Nephron progenitor cell (in vitro differentiated cells): ENCODE data around the gene LTO1.

ENCODE experiments used
- DNase-seq: peaks from one replicate; pipeline ENCODE4 v3.0.0; 2021
- H3K27ac Mint-ChIP-seq: 2 replicates; pipeline ENCODE4 v1.8.0; 2021; ENCODE audit warnings: mild to moderate bottlenecking, moderate library complexity, mixed read lengths
- H3K27me3 Mint-ChIP-seq: 2 replicates; pipeline ENCODE4 v1.8.0; 2021; ENCODE audit warnings: mild to moderate bottlenecking, low read depth, mixed read lengths; ENCODE audit not compliant: poor library complexity
- H3K36me3 Mint-ChIP-seq: 2 replicates; pipeline ENCODE4 v1.8.0; 2021; ENCODE audit warnings: low read depth, mixed read lengths
- H3K4me1 Mint-ChIP-seq: 2 replicates; pipeline ENCODE4 v1.8.0; 2021; ENCODE audit warnings: mixed read lengths
- H3K4me3 Mint-ChIP-seq: 2 replicates; pipeline ENCODE4 v1.8.0; 2021; ENCODE audit warnings: mild to moderate bottlenecking, moderate library complexity, mixed read lengths
- H3K9me3 Mint-ChIP-seq: 2 replicates; pipeline ENCODE4 v1.8.0; 2021; ENCODE audit warnings: mild to moderate bottlenecking, moderate library complexity, mixed read lengths
- TF ChIP-seq, protein P1 (sequence below): fragments of 200-600 bp; sonication (generic); IDR thresholded peaks from 2 replicates; pipeline ENCODE4 v1.5.0; 2021; ENCODE audit warnings: antibody characterized with exemption

Gene LTO1

DNA sequence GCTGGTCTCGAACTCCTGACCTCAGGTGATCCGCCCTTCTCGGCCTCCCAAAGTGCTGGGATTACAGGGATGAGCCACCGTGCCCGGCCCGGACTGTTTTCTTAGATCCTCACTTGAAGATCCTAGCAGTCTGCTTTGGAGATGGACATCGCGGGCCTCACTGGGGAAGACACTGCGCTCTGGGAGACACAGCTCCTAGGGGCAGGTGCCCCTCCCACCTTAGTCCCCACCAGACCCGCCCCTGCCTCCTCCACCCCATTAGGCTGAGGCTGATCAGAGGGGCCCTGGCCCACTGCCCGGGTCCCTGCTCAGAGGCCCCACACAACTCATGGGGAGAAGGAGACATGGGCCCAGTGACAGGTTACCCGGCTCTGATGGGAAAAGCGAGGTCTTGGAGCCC lies 11.3 kb upstream of the LTO1 start:
- TF ChIP-seq, protein P1, sequence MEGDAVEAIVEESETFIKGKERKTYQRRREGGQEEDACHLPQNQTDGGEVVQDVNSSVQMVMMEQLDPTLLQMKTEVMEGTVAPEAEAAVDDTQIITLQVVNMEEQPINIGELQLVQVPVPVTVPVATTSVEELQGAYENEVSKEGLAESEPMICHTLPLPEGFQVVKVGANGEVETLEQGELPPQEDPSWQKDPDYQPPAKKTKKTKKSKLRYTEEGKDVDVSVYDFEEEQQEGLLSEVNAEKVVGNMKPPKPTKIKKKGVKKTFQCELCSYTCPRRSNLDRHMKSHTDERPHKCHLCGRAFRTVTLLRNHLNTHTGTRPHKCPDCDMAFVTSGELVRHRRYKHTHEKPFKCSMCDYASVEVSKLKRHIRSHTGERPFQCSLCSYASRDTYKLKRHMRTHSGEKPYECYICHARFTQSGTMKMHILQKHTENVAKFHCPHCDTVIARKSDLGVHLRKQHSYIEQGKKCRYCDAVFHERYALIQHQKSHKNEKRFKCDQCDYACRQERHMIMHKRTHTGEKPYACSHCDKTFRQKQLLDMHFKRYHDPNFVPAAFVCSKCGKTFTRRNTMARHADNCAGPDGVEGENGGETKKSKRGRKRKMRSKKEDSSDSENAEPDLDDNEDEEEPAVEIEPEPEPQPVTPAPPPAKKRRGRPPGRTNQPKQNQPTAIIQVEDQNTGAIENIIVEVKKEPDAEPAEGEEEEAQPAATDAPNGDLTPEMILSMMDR, result no peak
- peaks cover 5% of the 10 kb centered on the region for H3K4me1 Mint-ChIP-seq
- H3K4me3 Mint-ChIP-seq, result no peak overlapping the region
- no peak for DNase-seq
- H3K36me3 Mint-ChIP-seq, result no peaks in the 10 kb centered on the region
- peaks cover 18% of the 10 kb centered on the region for H3K9me3 Mint-ChIP-seq
- peaks cover 45% of the 10 kb centered on the region for H3K27me3 Mint-ChIP-seq
- H3K27ac Mint-ChIP-seq, result no peak overlapping the region

DNA sequence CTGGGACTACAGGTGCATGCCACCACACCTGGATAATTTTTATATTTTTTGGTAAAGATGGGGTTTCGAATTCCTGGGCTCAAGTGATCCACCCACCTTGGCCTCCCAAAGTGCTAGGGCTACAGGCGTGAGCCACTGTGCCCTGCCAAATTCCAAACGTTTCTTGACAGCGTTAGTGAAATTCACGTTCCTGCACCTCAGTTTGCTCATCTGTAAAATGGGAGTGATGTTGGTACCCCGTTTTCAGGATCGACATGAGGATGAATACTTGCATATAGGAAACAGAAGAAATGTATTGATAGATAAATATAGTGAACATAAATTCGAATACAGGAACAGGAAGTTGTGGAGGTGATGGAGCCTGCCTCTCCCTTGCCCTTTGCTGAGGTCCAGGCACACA lies 10.2 kb upstream of the LTO1 start:
- H3K9me3 Mint-ChIP-seq, result peaks cover 7% of the 10 kb centered on the region
- no peaks in the 10 kb centered on the region for H3K4me1 Mint-ChIP-seq
- no peaks in the 10 kb centered on the region for H3K36me3 Mint-ChIP-seq
- no peak overlapping the region for H3K4me3 Mint-ChIP-seq
- TF ChIP-seq, protein P1, result no peak
- H3K27ac Mint-ChIP-seq, result no peak overlapping the region
- DNase-seq, result no peak
- H3K27me3 Mint-ChIP-seq, result peaks cover 38% of the 10 kb centered on the region

DNA sequence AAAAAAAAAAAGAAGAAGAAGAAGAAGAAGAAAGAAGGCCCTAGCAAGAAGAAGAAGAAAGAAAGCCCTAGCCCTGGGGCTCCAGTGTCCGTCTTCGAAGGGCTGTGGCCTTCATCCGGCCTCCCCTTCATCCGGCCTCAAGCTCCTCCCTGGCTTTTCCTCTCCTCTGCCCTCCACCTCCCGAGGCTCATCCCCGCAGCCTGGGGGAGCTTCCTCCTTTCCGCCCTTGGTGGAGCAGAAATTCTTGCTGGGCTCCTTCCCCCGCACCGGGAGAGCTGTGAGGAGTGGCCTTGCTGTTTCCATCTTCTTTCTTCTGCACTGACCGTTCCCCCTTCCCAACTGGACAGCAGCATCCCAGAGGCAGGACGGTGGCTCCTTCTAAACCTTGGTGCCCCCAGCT lies 9.5 kb upstream of the LTO1 start:
- no peaks in the 10 kb centered on the region for H3K36me3 Mint-ChIP-seq
- TF ChIP-seq, protein P1, result no peak

DNA sequence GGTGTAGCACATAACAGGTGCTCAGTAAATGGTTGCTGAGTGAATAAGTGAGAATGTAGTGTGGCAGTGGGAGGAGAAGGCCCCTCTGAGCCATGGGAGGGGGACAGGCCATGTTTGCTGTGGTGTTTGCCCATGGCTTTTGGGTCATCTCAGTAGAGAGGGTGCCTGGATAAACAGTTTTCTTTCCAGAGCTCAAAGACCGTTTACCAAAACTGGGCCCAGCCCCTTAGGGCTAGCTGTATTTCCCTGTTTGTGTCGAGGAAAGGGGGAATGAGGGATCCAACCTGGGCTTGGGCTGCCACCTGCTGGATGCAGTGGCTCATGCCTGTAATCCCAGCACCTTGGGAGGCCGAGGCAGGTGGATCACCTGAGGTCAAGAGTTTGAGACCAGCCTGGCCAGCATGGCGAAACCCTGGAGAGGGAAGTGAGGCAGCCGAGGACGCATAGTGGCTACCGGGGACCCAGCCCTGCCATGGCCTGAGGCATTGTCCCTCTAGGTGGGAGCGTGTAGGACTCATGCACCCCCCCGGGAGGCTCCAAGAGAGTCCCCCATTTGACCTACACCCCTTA lies 8.7 kb upstream of the LTO1 start:
- Mint-ChIP-seq H3K4me3 (no peak overlapping the region), H3K36me3 (no peaks in the 10 kb centered on the region), H3K9me3 (no peaks in the 10 kb centered on the region), H3K4me1 (no peaks in the 10 kb centered on the region), H3K27ac (no peak overlapping the region), H3K27me3 (peaks cover 32% of the 10 kb centered on the region)
- DNase-seq, result peak; percentile 34
- TF ChIP-seq, protein P1, result peak; percentile 45

More for the DNA sequence above, 9.5 kb upstream of the LTO1 start:
- DNase-seq, result no peak
- Mint-ChIP-seq H3K27ac (no peak overlapping the region), H3K27me3 (peaks cover 34% of the 10 kb centered on the region), H3K4me3 (no peak overlapping the region), H3K9me3 (peaks cover 3% of the 10 kb centered on the region), H3K4me1 (no peaks in the 10 kb centered on the region)

DNA sequence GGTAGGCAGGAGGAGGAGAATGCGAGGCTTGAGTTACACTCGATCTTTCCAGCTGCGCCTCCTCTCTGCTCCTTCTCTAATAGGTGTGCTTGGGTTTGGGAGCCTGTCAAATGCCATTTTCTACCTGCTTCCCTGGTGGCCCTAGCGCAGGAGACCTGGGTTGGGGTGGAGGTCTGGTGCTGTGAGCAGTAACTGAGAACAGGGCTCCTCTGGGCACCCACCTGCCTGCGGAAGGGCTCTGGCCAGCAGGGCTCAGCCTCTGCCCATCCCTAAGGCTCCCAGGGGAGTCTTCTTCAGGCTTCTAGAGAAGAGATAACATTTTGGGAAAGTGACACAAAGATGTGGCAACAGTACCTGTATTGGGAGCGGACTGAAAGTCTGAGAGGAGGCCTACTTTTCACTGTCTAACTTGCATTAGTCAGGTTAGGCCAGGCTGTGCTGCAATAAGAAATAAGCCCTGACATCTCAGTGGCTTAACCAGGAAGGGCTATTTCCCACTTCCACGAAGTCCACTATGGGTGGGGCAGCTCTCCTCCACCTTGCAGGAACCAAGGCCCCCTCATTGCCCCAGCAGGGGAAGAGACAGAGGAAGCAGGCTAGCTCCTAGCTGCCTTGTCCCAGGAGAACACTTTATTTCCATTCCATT lies 7.7 kb upstream of the LTO1 start:
- peaks cover 31% of the 10 kb centered on the region for H3K27me3 Mint-ChIP-seq
- H3K4me3 Mint-ChIP-seq, result no peak overlapping the region
- no peaks in the 10 kb centered on the region for H3K4me1 Mint-ChIP-seq
- H3K27ac Mint-ChIP-seq, result no peak overlapping the region
- H3K9me3 Mint-ChIP-seq, result no peaks in the 10 kb centered on the region
- no peaks in the 10 kb centered on the region for H3K36me3 Mint-ChIP-seq
- TF ChIP-seq, protein P1, result no peak
- DNase-seq, result no peak

DNA sequence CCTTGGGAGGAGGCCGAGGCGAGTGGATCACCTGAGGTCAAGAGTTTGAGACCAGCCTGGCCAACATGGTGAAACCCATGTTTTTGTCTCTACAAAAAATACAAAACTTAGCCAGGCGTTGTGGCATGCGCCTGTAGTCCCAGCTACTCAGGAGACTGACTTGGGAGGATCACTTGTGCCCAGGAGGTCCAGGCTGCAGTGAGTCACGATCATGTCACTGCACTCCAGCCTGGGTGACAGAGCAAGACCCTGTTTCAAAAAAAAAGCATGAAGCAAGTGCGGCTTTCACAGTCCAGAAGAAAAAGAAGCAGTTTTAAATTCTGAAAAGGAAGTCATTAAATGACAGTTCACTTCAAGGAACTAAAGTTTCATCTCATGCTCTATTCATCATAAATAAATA lies 7.1 kb upstream of the LTO1 start:
- TF ChIP-seq, protein P1, result no peak
- Mint-ChIP-seq H3K36me3 (no peaks in the 10 kb centered on the region), H3K4me1 (no peaks in the 10 kb centered on the region), H3K9me3 (no peaks in the 10 kb centered on the region), H3K27ac (no peak overlapping the region), H3K4me3 (no peak overlapping the region), H3K27me3 (peaks cover 29% of the 10 kb centered on the region)
- no peak for DNase-seq
